NCI-H2107 treated with DMSO at 0.1 percent for 48 hours (cell line): ENCODE results near the gene CTU2.
A peak's percentile ranks its signal among the peaks of the same experiment; 100 is the strongest.
"Not testable (repeated sequence)": the region's sequence is repeated elsewhere in the genome, so short reads cannot be mapped to it uniquely, and the experiment has no call there.

Experiments
- DNase-seq: peaks from one replicate; lab custom pipeline; 2025; ENCODE audit not compliant: unreplicated experiment; lab: John Stamatoyannopoulos, UW

Gene CTU2

DNA sequence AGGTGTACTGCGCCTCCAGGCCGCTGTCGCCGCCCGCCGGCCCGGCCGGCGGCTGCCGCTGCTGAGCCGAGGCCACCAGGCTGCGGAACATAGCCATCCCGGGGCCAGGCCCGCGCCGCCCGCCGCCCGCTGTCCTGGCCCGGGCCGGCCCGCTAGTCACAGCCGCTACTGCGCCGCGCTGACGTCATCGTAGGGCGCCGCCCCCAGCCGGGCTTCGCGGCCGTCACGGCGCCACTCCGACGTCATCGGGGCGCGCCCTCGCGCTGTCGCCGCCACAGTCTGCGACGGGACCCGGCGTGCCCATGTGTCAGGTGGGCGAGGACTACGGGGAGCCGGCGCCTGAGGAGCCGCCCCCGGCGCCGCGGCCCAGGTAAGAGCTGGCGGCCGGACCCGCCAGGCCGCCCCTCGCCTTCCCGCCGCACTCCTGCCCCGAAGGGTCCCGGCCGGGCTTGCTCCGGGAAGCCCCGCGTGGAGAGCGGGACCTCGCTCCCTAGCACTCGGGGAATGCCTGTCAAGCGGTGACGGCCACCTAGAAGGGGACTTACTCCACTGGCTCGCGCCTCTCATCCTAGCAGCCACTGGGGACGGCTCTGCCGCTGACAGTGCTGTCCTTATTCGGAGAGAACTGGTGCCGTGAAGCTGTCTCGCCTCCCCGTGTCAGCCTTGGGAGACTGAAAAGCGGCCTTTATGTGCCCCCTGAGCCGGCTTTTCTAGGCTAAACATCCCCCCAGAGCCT lies at the start of gene CTU2, which contains the start of gene RNF166:
Gene CTU2, plus strand, starts transcription at position 275 of the 736 bp plus-strand sequence. Its CDS starts 28 bp downstream, at position 303.
Gene RNF166, minus strand, starts transcription at position 180 of the 736 bp plus-strand sequence. Its CDS starts 83 bp downstream, at position 97.
- DNase-seq = peak; percentile 19

DNA sequence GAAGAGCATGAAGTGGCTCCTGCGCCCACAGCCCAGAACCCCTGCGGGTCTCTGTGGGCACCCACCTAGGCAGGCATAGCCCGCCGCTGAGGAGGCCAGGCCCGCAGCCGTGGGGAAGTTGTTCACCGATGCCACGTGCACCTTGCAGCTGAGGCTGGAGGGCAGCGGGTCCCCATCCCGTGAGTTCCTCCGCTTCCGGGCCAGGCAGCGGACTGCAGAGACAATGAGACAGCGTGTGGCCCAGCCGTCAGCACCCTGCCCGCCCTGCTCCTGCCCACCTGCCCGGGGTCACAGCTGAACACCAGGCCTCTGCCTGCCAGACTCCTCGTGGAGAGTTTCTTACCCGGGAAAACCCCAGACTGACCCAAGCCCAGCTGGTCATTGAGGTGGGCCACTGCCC lies 48.9 kb upstream of the CTU2 start:
- DNase-seq = no peak

DNA sequence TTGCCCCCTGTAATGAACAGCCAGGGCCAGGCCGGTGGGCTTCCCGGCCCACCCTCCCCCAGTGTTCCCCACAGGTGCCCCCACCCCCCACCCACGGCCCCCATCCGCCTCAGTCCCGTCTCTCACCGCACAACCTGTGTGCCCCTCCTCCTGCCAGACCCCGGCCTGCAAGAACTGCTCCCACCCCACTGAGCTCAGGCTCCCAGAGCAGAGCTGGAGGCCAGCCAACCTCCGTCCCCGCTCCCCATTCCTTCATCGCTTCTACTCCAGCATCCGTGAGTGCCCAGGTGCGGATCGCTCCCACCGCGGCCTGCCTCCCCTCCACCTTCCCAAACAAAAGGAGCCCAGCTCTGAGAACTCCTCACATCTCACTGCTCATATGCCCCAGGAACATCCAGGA lies 47.6 kb upstream of the CTU2 start:
- DNase-seq = no peak

DNA sequence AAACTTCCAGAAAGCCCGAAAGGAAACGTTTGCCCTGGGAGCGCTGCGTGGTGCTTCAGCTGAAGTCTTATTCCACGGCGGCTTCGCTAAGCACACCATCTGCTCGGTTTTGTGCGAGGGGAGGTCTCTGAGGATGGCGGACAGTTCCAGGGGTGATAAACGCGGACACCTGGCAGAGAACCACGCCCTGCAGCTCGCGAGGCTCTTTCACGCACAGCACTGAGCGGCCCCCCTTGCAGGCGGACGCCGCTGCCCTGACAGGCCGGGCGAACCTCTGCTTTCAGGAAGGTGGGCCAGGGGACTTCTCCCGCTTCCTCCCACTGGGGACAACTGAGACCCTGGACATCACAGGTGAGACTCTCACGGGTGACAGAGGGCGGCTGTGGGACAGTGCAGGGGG lies 47.1 kb upstream of the CTU2 start:
- no peak for DNase-seq

DNA sequence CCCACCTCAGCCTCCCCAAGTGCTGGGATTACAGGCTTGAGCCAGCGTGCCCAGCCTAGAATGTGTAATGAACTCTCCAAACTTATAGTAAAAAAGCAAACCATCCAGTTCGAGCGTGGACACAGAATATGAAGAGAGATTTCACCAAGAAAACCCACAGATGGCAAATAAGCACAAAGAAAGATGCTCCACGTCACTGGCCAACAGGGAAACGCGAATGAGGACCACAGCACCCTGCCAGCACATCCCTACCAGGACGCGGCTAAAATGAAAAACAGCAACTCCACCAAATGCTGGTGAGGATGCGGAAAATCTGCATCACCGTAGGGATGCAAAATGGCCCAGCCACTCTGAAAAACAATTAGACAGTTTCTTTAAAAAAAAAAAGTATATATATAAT lies 44.8 kb upstream of the CTU2 start:
- DNase-seq = no peak

DNA sequence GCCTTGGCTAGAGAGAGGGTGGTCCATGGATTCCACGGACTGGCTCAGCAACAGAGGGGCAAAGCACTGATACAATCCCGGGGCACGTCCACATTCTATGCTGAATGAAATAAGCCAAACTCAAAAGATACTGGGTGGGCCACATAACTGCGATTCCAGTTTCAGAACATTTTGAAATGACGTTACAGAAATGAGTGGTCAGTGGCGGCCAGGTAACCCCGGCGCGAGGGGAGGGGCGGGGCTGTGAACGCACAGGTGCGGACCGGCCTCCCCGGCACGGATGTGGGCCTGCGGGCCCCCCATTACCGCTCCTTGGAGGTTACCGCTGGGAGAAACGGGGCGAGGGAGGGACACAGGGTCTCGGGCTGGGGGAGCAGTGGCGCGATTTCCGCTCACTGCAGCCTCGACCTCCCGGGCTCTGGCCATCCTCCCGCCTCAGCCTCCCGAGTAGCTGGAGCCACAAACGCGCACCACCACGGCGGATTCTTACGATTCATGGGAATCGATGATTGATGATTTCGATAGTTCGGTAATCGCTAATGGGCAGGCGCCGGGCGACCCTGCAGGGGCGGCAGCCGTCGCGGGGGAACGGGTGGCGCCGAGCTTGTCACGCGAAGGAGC lies 44.0 kb upstream of the CTU2 start:
- no peak for DNase-seq

DNA sequence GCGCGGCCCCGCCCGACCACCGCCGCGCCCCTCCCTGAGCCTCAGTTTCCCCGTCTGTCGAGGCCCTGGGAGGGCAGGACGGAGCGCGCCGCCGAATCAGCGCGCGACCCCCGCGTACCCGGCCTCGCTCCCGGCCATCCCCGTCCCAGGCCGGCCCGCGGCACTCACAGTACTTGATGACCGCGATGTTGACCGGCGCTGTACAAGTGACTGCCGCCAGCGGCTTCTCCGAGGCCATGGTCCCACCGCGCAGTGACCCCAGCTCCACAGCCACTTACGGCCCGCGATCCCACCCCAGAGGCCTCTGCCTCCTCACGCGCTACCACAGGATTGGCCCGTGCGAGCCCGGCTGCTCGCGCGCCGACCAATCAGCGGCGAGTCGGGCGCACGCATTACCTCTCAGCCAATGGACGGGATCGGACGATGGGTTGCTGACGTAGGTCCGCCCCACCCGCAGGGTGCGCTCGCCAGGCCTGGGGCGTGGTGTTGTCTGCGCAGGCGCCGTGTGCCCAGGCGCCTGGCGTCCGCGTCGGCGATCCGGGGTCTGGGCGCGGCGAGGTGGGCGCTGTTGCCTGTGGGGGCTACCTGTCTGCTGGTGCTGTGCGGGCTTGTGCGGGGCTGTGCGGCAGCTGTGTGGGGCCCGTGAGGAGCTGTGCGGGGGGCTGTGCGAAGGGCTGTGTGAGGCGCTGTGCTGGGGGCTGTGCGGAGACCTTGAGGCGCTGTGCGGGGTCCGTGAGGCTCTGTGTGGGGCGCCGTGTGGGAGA lies 43.3 kb upstream of the CTU2 start, which contains the start of gene MVD:
Gene MVD, minus strand, starts transcription at position 249 of the 764 bp plus-strand sequence. Its CDS starts 11 bp downstream, at position 238.
- peak; percentile 80 for DNase-seq

DNA sequence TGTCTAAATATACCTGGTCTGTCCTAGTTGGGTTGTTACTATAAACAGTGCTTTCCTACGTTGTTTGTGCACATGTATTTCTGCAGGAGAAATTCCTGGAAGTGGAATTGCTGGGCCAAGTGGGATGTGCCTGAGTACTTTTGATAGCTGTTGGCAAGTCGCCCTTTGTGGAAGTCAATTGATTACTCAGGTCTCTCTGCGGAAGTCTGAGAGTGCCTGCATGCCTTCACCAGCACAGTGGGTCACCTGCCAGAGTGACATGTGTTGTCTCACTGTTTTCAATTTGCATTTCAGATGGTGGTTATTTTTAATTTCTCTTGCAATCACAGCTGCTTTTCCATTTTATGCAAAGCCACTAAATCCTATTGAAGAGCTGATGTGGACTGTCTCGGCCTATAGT lies 41.2 kb upstream of the CTU2 start:
- no peak for DNase-seq

DNA sequence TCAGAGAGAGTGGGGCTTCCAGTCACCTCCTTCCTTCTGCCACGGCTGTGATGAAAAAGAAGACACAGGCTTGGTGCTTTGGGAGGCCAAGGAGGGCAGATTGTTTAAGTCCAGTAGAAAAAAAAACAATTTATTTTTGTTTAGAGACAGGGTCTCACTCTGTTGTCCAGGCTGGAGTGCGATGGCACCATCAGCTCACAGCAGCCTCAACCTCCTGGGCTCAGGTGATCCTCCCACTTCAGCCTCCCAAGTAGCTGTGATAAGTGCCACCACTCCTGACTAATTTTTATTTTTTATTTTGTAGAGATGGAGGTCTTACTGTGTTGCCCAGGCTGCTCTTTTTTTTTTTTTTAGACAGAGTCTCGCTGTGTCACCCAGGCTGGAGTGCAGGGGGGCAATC lies 40.7 kb upstream of the CTU2 start:
- no peak for DNase-seq

DNA sequence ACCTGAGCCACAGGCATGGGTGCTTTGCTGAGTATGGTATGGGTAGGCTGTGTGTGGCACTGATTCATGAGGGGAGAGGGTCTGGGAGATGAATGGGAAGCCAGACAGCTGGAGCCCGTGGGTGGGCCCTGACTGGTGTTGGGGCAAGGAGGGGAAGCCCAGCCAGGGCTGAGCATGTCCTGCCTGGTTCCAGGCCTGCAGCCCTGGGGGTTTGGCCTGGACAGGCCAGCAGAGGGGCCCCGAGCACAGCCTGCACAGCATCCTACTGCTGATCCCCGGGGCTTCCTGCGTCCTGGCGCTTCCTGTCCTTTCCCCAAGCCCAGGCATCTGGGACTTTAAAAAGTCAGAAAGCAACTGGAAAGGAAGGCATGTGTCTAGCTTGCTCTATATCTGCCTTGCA lies 38.8 kb upstream of the CTU2 start:
- no peak for DNase-seq

DNA sequence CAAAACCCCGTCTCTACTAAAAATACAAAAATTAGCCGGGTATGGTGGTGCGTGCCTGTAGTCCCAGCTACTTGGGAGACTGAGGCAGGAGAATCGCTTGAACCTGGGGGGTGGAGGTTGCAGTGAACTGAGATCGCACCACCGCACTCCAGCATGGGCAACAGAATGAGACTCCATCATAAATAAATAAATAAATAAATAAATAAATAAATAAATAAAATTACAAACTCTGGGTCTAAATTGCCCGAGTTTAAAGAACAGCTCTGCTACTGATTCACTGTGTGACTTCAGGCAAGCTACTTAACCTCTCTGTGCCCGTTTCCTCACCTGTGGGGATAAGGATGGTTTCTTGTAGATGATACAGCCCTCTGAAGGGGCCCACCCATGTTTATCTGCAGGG lies 36.8 kb upstream of the CTU2 start:
- not testable (repeated sequence) for DNase-seq

DNA sequence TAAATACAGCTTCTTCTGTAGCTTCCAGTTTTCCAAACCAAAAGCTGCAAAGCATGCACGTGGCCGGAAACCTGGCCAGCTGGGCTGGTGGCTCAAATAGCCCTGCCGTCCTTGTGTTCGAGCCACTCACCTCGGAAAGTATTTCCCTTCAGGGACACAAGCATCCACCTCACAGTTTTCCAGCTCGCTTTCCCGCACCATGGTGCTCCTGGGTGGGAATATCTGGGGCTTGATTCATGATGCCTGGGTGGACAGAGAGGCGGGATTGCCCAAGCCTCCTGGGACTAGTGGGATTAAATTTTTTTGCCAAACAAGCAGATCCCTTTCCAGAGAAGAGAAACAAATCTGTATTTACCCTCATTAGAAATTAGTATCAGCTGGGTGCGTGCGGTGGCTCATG lies 36.3 kb upstream of the CTU2 start:
- DNase-seq = no peak

DNA sequence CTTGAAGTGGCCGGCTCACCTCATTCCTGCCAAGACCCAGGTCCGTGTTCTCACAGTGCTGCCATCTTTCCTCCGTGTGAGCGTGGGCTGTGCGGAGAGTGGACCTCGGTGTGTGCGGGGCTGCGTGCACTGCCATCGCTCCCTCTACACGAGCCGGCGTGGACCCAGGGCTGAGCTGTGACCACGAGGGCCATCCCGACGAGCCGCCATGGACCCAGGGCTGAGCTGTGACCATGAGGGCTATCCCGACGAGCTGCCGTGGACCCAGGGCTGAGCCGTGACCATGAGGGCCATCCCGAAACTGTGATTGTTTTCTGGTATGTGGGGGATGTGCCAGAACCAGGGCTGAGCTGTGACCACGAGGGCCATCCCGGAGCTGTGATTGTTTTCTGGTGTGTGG lies 34.5 kb upstream of the CTU2 start:
- no peak for DNase-seq

DNA sequence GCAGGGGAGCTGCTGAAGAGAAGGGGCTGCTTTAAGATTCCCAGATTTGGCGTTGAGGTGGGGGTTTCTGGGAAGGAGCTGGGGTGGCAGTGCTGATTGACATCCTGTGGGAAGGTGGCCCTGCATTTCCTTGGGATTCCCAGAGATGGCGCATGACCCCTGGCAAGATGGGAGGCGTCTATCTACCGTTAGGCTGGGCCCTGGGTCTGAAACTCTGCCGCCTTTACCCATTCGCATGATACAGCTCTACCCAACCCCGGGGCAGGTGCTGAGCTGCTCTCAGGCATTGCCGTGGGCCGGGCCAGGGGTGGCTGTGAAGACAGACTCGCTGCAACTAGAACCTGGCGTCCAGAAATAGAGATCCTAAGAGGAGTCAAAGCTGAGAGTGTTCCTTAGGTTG lies 33.5 kb upstream of the CTU2 start:
- DNase-seq = no peak

DNA sequence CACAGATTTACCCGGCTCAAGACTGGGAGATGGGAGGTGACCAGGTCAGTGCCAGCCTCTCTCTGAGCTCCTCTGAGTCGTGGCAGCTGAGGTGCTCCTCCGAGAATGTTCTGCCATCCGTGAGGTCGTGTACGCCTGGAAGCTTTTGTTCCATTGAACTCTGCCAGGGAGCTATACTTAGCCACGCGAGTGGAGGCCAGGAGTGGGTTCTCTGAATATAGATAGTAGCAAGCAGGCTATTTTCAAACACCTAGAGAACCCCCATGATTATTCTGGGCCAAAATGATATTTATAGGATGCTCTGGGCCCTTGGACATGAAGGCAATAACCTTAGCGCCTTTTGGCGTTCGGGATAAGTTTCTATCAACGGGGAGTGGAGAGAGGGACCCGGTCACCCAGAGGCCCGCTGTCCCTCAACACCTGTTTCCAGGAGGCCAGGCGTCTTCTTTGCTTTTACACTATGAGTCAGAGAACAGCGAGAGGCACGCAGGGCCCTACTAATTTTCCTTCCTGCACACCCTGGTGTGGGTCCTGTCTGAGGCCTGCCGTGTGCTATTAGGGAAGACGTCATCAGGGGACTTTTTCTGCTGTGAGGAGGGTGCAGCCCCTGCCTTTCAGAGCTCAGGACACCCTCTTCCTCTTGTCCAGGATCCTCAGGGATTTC lies 32.5 kb upstream of the CTU2 start:
- DNase-seq = no peak

DNA sequence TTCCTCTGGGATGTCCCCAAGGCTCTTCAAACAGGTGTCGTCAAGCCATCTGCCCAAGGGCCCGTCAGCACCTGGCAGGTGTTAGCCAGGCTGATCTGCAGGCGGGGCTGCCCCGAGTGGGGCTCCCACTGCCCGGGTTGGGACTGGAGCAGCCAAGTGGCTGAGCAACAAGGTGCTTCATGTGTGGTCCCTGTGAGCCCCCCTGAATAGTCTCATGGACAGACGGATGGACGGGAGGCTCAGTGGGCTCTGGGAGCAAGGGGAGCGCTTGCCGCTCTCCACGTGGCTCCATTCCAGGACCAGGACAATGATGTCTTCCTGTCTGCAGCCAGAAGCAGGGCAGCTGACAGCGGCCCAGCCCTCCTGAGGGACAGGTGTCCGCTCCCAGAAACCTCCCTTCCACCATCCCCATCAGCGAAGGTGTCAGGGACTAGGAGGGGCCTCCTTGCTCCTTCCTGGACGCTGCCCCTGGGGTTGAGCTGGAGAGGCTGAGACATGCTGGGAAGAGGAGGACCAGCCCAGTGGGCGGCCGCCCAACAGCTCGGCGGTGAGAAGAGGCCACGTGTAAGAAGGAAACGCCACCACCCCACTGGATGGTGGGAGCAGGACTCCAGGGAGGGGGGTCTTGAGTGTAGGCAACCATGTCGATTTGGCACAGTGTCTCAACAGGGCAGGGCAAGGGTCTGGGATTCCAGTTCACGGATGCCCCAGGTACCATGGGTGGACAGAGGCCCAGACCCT lies 29.6 kb upstream of the CTU2 start:
- DNase-seq = no peak

DNA sequence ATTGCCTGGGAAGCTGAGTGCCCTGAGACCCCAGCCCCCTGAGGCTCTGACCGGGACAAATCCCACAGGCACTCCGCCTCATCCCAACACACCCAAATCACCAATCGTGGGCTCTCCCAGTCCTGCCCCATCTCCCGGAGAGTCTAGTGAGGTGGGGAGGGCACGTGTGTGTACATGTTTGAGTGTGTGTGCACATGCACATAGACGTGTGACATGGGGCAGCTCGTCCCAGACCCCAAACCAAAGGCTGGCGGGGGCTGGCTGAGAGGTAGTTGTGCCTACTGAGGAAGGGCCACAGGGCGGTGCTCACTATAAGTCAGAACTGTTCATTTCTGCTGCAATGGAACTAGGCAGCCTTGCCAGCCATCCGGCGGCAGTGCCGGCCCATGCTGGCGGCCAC lies 28.6 kb upstream of the CTU2 start:
- no peak for DNase-seq

DNA sequence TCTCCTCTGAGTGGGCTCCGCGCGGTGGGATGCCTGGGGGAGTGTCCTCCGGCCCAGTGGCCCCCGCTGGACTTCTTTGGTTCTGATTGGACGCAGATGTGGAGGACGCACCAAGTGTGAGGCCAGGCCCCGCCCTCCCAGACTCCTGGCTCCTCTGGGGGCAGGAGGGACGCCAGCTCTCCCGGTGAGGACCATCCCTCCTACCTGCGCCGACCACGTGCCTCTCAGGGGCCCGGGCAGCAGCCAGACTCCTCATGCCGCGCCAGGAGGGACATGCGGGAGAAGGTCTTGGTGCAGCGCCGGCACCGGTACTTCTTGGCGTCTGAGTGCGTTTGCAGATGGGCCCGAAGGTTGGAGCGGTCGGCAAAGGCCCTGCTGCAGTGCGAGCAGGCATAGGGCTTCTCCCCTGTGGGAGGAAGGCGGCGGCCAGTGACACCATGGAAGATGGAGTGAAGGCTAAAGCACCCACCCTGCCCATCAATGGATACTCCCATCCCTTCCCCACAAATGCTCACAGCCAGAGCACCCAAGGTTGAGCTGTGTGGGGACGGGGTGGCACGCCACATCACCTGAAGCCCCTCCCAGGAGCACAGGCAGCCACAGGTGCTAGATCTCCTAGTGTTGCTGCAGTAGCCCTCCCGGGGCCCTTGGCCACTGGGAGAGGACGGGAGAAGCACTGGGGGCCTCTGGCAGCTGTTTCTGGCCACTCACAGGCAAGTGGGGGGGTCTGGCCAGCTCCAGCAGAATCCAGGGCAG lies 27.9 kb upstream of the CTU2 start:
- DNase-seq = no peak

DNA sequence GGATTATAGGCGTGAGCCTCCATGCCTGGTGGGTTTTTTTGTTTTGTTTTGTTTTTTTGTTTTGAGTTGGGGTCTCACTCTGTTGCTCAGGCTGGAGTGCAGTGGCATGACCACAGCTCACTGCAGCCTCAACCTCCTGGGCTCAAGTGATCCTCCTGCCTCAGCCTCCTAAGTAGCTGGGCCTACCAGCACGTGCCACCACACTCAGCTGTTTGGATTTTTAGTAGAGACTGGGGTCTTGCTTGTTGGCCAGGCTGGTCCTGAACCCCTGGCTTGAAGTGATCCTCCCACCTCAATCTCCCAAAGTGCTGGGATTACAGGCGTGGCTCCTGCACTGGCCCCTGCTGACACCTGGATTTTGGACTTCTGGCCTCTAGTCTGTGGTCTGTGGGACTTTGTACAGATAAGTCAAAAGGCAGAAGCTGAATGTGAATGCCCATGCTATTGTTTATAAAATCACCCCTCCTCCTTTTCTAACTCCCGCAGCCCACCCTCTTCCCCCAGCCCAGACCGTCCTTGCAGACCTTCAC lies 25.7 kb upstream of the CTU2 start:
- no peak for DNase-seq
